ENCODE results near the gene INA.
A peak's percentile ranks its signal among the peaks of the same experiment; 100 is the strongest.
"Not testable (repeated sequence)": the region's sequence is repeated elsewhere in the genome, so short reads cannot be mapped to it uniquely, and the experiment has no call there.

Gene INA

GRCh38 chr10:103276896-103277712 is at the start of gene INA:
TSS of gene INA (plus strand) at chr10:103277138. CDS start at chr10:103277212, 74 bp downstream.
- no peak for DNase-seq (ENCODE audit: low read depth)

GRCh38 chr10:103227416-103227815 is 49.5 kb upstream of the INA start:
- no peak for DNase-seq (ENCODE audit: low read depth)

GRCh38 chr10:103231047-103231551 is 45.8 kb upstream of the INA start:
- no peak for DNase-seq (ENCODE audit: low read depth)

DNA sequence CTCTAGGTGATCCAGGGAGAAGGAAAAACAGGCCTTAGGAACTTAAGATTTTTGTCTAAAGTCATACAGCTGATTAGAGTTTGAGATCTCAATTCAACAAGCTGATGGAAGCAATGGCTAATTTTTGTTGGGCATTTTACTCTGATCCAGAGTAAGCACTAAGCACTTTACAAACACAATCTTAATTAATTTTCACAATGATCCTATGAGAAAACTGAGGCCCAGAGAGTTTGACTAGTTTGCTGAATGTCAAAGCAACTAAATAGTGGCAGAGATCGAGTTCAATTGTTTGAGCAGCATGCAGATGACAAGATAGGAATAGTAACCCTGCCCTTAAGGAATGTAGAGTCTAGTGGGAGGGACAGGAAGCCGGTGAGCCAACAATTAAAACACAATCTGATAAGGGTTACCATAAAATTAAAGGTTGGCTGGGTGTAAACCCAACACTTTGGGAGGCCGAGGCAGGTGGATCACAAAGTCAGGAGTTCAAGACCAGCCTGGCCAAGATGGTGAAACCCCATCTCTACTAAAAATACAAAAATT is 44.7 kb upstream of the INA start:
- DNase-seq (ENCODE audit: low read depth) = no peak

- DNase-seq (ENCODE audit: low read depth) = no peak
Measured at GRCh38 chr10:103232772-103233488, 44.0 kb upstream of the INA start.

GRCh38 chr10:103235775-103236174 is 41.2 kb upstream of the INA start:
- no peak for DNase-seq (ENCODE audit: low read depth)

- DNase-seq (ENCODE audit: low read depth) = no peak
Measured at GRCh38 chr10:103238506-103239252, 38.3 kb upstream of the INA start.

GRCh38 chr10:103241262-103242011 is 35.5 kb upstream of the INA start:
- no peak for DNase-seq (ENCODE audit: low read depth)

DNA sequence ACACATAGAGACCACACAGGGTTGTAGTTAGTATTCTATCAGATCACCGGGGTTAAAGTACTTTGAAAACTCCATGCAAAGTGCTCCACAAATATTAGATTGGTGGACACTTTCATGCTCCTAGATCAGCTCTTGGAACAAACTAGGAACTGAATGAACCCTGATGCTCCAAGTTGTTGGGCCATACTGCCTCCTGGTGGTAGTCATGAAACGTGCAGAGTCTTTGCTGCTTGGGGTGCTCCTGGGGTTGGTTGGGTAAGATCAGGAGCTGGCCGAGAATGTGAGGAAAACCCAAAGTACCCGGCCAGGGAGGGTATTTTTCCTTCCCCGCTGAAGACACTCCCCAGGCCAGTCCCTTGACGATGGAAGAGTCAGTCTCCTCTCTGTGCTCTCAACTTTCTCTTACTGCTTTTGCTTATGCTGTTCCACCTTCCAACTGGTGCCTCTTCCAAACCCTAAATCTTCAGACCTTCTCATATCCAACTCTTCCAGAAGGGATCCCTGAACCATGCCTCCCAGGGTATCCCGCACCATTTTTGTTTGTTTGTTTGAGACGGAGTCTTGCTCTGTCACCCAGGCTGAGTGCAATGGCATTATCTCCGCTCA is 32.2 kb upstream of the INA start:
- DNase-seq (ENCODE audit: low read depth) = peak; percentile 44

DNA sequence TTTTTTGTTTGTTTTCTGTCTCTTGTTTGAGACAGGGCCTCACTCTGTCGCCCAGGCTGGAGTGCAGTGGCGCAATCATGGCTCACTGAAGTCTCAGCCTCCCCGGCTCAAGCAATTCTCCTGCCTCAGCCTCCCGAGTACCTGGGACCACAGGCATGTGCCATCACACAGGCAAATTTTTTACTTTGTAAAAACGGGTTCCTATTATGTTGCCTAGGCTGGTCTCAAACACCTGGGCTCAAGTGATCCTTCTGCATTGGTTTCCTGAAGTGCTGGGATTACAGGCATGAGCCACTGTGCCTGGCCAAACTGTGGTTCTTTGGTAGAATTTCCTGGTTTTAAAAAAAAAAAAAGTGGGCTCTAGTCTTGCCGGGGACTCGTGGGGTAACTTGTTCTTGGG is 31.4 kb upstream of the INA start, which contains the start of gene RPEL1:
RPEL1 (plus strand) TSS at position 301 of the 400 bp plus-strand sequence. CDS start 110 bp downstream, outside the sequence.
- not testable (repeated sequence) for DNase-seq (ENCODE audit: low read depth)

GRCh38 chr10:103246324-103246723 is 30.6 kb upstream of the INA start:
- DNase-seq (ENCODE audit: low read depth) = no peak

DNA sequence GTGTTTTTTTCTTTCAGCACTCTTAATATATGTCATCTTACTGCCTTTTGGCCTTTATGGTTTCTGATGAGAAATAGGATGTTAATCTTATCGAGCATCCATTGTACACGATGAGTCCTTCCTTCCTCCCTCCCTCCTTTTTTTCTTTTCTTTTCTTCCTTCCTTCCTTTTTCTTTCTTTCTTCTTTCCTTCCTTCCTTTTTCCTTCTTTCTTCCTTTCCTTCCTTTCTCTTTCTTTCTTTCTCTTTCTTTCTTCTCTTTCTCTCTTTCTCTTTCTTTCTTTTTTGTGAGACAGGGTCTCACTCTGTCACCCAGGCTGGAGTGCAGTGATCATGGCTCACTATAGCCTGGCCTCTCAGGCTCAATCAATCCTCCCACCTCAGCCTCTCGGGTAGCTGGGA is 22.8 kb upstream of the INA start:
- no peak for DNase-seq (ENCODE audit: low read depth)

- DNase-seq (ENCODE audit: low read depth) = no peak
Measured at GRCh38 chr10:103254538-103255325, 22.2 kb upstream of the INA start.

GRCh38 chr10:103256613-103257012 is 20.3 kb upstream of the INA start:
- no peak for DNase-seq (ENCODE audit: low read depth)

GRCh38 chr10:103257812-103258211 is 19.1 kb upstream of the INA start:
- no peak for DNase-seq (ENCODE audit: low read depth)

- DNase-seq (ENCODE audit: low read depth) = not testable (repeated sequence)
Measured at GRCh38 chr10:103258928-103259327, 18.0 kb upstream of the INA start.

DNA sequence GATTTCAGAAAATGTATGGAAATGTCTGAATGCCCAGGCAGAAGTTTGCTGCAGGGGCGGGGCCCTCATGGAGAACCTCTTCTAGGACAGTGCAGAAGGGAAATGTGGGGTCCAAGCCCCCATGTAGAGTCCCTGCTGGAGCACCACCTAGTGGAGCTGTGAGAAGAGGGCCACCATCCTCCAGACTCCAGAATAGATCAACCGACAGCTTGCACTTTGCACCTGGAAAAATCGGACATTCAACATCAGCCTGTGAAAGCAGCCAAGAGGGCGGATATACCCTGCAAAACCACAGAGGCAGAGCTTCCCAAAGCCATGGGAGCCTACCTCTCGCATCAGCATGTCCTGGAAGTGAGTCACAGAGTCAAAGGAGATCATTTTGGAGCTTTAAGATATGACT is 16.9 kb upstream of the INA start:
- DNase-seq (ENCODE audit: low read depth) = no peak

DNA sequence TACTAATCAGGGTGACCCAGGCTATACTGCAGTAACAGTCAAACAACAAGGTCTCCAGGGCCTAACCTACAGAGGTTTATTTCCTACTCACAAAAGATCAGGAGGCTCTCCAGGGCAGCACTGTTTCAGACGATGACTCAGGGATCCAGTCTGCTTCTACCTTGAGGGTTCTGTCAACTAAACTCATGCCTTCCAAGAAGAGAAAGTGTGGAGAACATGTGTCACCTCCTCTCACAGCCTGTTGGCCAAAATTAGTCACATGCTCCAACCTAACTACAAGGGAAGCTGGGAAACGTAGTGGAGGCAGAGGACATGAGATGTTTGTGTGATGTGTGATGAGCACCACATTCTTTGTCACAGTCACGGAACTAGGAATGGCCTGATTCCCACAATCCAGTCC is 14.7 kb upstream of the INA start:
- DNase-seq (ENCODE audit: low read depth) = no peak

DNA sequence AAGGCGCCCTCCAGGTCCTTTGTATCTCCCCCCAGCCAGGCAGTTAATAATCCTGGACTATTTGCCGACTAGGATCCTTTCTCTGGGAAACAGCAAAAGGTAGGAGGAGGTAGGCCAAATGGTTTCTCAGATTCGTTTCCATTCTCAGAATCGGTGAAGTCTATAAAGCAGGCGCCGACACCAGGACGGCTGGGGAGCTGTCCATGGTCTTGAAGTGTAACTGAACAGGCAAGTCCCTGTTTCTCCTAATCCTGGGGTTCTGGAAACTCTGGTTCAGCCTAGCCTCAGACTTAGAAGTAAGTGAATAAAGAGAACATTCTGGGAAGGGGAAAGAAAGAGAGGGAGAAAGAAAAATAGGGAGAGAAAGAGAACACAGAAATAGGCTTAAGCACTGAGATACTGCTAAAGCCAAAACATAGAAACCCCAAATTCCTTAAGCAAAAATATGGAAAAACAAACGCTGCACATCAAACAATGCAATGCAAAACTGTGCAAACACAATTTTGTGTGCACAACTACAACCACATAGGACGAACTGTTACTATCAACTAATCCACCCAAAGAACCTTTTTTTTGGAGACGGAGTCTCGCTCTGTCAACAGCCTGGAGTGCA is 11.1 kb upstream of the INA start:
- no peak for DNase-seq (ENCODE audit: low read depth)

DNA sequence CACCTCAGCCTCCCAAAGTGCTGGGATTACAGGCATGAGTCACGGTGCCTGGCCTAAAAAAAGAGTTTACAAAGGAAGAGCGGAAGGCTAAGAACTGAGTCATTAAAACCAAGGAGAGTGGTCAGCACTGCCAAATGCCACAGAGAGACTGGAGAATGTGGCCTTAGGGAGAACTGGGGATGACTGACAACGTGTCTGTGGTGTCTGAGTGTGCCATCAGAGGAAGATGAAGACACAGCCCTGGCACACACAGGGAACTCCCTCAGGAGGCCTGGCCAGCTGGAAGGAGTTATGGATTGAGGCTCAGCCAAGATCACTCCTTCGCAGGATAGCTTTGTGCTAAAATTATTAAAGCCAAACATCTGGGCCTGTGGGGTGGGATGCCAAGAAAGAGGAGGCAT is 3.9 kb upstream of the INA start:
- DNase-seq (ENCODE audit: low read depth) = no peak
